ENCODE results near the gene CADM2.
A peak's percentile ranks its signal among the peaks of the same experiment; 100 is the strongest.

The CADM2 gene

GRCh38 chr3:85171976-85172375 is 213.2 kb downstream of the CADM2 start:
- no peak for TF ChIP-seq CTCF (conservative IDR thresholded peaks at IDR 0.05; ENCODE audit: low read depth, low read length)
- no peak for DNase-seq (ENCODE audit: low read depth)
- H3K4me3 ChIP-seq (ENCODE audit: low read length) = no peak overlapping the region

GRCh38 chr3:85176799-85177198 is 218.0 kb downstream of the CADM2 start:
- no peak overlapping the region for H3K4me3 ChIP-seq (ENCODE audit: low read length)
- no peak for DNase-seq (ENCODE audit: low read depth)
- no peak for TF ChIP-seq CTCF (conservative IDR thresholded peaks at IDR 0.05; ENCODE audit: low read depth, low read length)

- no peak for TF ChIP-seq CTCF (conservative IDR thresholded peaks at IDR 0.05; ENCODE audit: low read depth, low read length)
- H3K4me3 ChIP-seq (ENCODE audit: low read length) = no peak overlapping the region
- DNase-seq (ENCODE audit: low read depth) = peak; percentile 42
Measured at GRCh38 chr3:85182975-85183752, 224.4 kb downstream of the CADM2 start.

- no peak for TF ChIP-seq CTCF (conservative IDR thresholded peaks at IDR 0.05; ENCODE audit: low read depth, low read length)
- no peak overlapping the region for H3K4me3 ChIP-seq (ENCODE audit: low read length)
- no peak for DNase-seq (ENCODE audit: low read depth)
Measured at GRCh38 chr3:85185495-85185894, 226.7 kb downstream of the CADM2 start.

- DNase-seq (ENCODE audit: low read depth) = no peak
- H3K4me3 ChIP-seq (ENCODE audit: low read length) = no peak overlapping the region
- TF ChIP-seq CTCF (conservative IDR thresholded peaks at IDR 0.05; ENCODE audit: low read depth, low read length) = no peak
Measured at GRCh38 chr3:85189731-85190130, 230.9 kb downstream of the CADM2 start.

GRCh38 chr3:85193565-85193964 is 234.8 kb downstream of the CADM2 start:
- DNase-seq (ENCODE audit: low read depth) = no peak
- H3K4me3 ChIP-seq (ENCODE audit: low read length) = no peak overlapping the region
- TF ChIP-seq CTCF (conservative IDR thresholded peaks at IDR 0.05; ENCODE audit: low read depth, low read length) = peak; percentile 37

GRCh38 chr3:85208650-85209049 is 249.9 kb downstream of the CADM2 start:
- TF ChIP-seq CTCF (conservative IDR thresholded peaks at IDR 0.05; ENCODE audit: low read depth, low read length) = no peak
- DNase-seq (ENCODE audit: low read depth) = no peak
- H3K4me3 ChIP-seq (ENCODE audit: low read length) = no peak overlapping the region
